ENCODE results near the gene GAGE12J. TPM values are rescaled to one million over a fixed set of nuclear protein-coding genes. Genes with fewer than 3 reads are reported as not detected.

Gene GAGE12J
- total and polyA plus RNA-seq, 2 donors (not counting 3 experiments of a cell fraction or from before 2014, with no cell fraction given) = not detected

- dilution Hi-C loops (cut with MboI; ENCODE audit: extremely low pct_ligation_motif_present, low sequenced_read_pairs) = no loop called here
- no peak overlapping the region for H2AFZ ChIP-seq (ENCODE audit: low read depth, low read length)
- H3K9me3 ChIP-seq (replicated peaks; ENCODE audit: control insufficient read depth, insufficient read depth, low read length) = no peaks in the 10 kb centered on the region
- H3K4me3 ChIP-seq (replicated peaks in 1 of 3; ENCODE audit: insufficient read depth in 1 of 3, low read depth in 1 of 3, low read length in 3 of 3) = no peak overlapping the region
- no peak overlapping the region for H3K9ac ChIP-seq (replicated peaks; ENCODE audit: extremely low read depth, insufficient read depth, low read length)
- no peak overlapping the region for H3K27ac ChIP-seq (ENCODE audit: insufficient read depth, low read depth, low read length)
- BruUV-seq (replicated peaks) = no TSS peak
- no peaks in the 10 kb centered on the region for H3K36me3 ChIP-seq (ENCODE audit: control insufficient read depth in 2 of 2, extremely low read depth in 1 of 2, insufficient read depth in 2 of 2, low read length in 2 of 2)
- ChIA-PET POLR2A (no interaction called here), CTCF (no interaction called here)
- DNase-seq (ENCODE audit: low read depth, low spot score) (no peak), FAIRE-seq (no peak)
- no peak overlapping the region for H3K4me2 ChIP-seq (ENCODE audit: insufficient read depth, low read length)
- intact Hi-C loops (cut with micrococcal nuclease) = loop anchor here (5.0 kb wide), 1 partner anchor 559 kb away; no protein-coding TSS in a partner anchor
- H3K9me1 ChIP-seq (replicated peaks; ENCODE audit: control insufficient read depth, extremely low read depth, insufficient read depth, low read length) = no peaks in the 10 kb centered on the region
- no peaks in the 10 kb centered on the region for H4K20me1 ChIP-seq (replicated peaks; ENCODE audit: control insufficient read depth, extremely low read depth, insufficient read depth, low read length)
- TF ChIP-seq, protein P1, sequence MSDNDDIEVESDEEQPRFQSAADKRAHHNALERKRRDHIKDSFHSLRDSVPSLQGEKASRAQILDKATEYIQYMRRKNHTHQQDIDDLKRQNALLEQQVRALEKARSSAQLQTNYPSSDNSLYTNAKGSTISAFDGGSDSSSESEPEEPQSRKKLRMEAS (IDR thresholded peaks at IDR 0.05; ENCODE audit: insufficient read depth, insufficient read length) = no peak
- TF ChIP-seq FOS (IDR thresholded peaks at IDR 0.05; ENCODE audit: borderline replicate concordance, insufficient read depth, low read length) = no peak
- TF ChIP-seq CTCF (IDR thresholded peaks at IDR 0.05; ENCODE audit: extremely low read depth in 1 of 2, insufficient read depth in 1 of 2, low read depth in 1 of 2, low read length in 2 of 2) = no peak
- TF ChIP-seq JUN (IDR thresholded peaks at IDR 0.05; ENCODE audit: borderline replicate concordance, insufficient read depth, insufficient read length, low read depth) = no peak
- TF ChIP-seq EZH2 (IDR thresholded peaks at IDR 0.05; ENCODE audit: borderline replicate concordance, low read depth, low read length, severe bottlenecking) = no peak
- TF ChIP-seq MYC (IDR thresholded peaks at IDR 0.05; ENCODE audit: low read depth, low read length) = no peak
- TF ChIP-seq POLR2AphosphoS5 (IDR thresholded peaks at IDR 0.05; ENCODE audit: insufficient read depth, low read depth, low read length) = no peak
- no peak for TF ChIP-seq GATA2 (IDR thresholded peaks at IDR 0.05; ENCODE audit: insufficient read depth, insufficient read length, low read depth, low read length)
- no peak for TF ChIP-seq POLR2A (IDR thresholded peaks at IDR 0.05; ENCODE audit: low read depth, low read length)
- no peaks in the 10 kb centered on the region for H3K4me1 ChIP-seq (ENCODE audit: control insufficient read depth, extremely low read depth, insufficient read depth, low read length)
- no peaks in the 10 kb centered on the region for H3K27me3 ChIP-seq (ENCODE audit: control insufficient read depth in 2 of 2, insufficient read depth in 2 of 2, low read length in 2 of 2)
- H3K79me2 ChIP-seq (ENCODE audit: control insufficient read depth, insufficient read depth, low read length) = no peaks in the 10 kb centered on the region
These were observed 43.8 kb upstream of the GAGE12J start for GRCh38 chrX:49278081-49278480.

Data from endothelial cell of umbilical vein (primary cell).